SU-DHL-6 (cell line): ENCODE results near the gene MYRFL.

Source experiments
- H2AFZ ChIP-seq: fragments of 200-600 bp; sonication (generic); 2 replicates; pipeline ENCODE4 v1.6.1; 2014; ENCODE audit warnings: low read depth, mild to moderate bottlenecking, moderate library complexity, mixed read lengths, antibody characterized with exemption, low read length; ENCODE audit not compliant: severe bottlenecking
- H3F3A ChIP-seq: fragments of 200-600 bp; shearing (Covaris generic); 2 replicates; pipeline ENCODE4 v1.6.0; 2016; ENCODE audit warnings: antibody characterized with exemption, mild to moderate bottlenecking; ENCODE audit not compliant: insufficient read depth
- H3K27ac ChIP-seq: fragments of 200-600 bp; sonication (generic); 2 replicates; pipeline ENCODE4 v1.5.1; 2016; ENCODE audit warnings: low read depth, mild to moderate bottlenecking, low read length, moderate library complexity, mixed read lengths
- H3K27me3 ChIP-seq: fragments of 200-600 bp; sonication (generic), shearing (Covaris generic); 2 replicates; pipeline ENCODE4 v1.6.0; 2014; ENCODE audit warnings: mild to moderate bottlenecking, low read length
- H3K36me3 ChIP-seq: fragments of 200-600 bp; sonication (generic); 2 replicates; pipeline ENCODE4 v1.6.1; 2014; ENCODE audit warnings: mild to moderate bottlenecking, low read length, mixed read lengths
- H3K4me2 ChIP-seq: fragments of 300-600, 200-600 bp; shearing (Covaris generic), sonication (generic); 2 replicates; pipeline ENCODE4 v1.6.0; 2014; ENCODE audit warnings: low read length, low read depth, mild to moderate bottlenecking; ENCODE audit not compliant: poor library complexity, severe bottlenecking
- H3K4me3 ChIP-seq: fragments of 200-600 bp; sonication (generic); 2 replicates; pipeline ENCODE4 v1.5.1; 2014; ENCODE audit warnings: antibody characterized with exemption, low read length, mild to moderate bottlenecking, mixed read lengths; ENCODE audit not compliant: insufficient read depth, poor library complexity, severe bottlenecking
- H3K79me2 ChIP-seq: fragments of 200-600 bp; sonication (generic); 2 replicates; pipeline ENCODE4 v1.6.1; 2014; ENCODE audit warnings: mild to moderate bottlenecking, low read length, moderate library complexity; ENCODE audit not compliant: insufficient read depth
- H3K9ac ChIP-seq: fragments of 200-600 bp; sonication (generic); 2 replicates; pipeline ENCODE4 v1.7.0; 2014; ENCODE audit warnings: mild to moderate bottlenecking, low read length
- H3K9me2 ChIP-seq: fragments of 200-600 bp; sonication (generic); replicated peaks from 2 replicates; pipeline ENCODE4 v1.6.1; 2014; ENCODE audit warnings: low read length; ENCODE audit not compliant: insufficient read depth
- H3K9me3 ChIP-seq: fragments of 200-600 bp; sonication (generic); 2 replicates; pipeline ENCODE4 v1.6.1; 2014; ENCODE audit warnings: low read length, mixed read lengths; ENCODE audit not compliant: insufficient read depth
- H4K20me1 ChIP-seq: fragments of 200-600 bp; sonication (generic); 2 replicates; pipeline ENCODE4 v1.6.1; 2014; ENCODE audit warnings: low read depth, mild to moderate bottlenecking, antibody characterized with exemption, low read length, moderate library complexity, mixed read lengths
- EZH2phosphoT487 ChIP-seq: fragments of 200-600 bp; sonication (generic), shearing (Covaris generic); conservative IDR thresholded peaks from 2 replicates; pipeline ENCODE4 v1.6.1; 2018; ENCODE audit warnings: mild to moderate bottlenecking, antibody characterized with exemption, low read length, moderate library complexity, mixed read lengths
- TF ChIP-seq, protein P1 (sequence below): fragments of 200-600 bp; sonication (generic); IDR thresholded peaks from one replicate; pipeline ENCODE4 v1.5.1; 2017; ENCODE audit warnings: antibody characterized with exemption, mild to moderate bottlenecking, low read length, moderate library complexity; ENCODE audit not compliant: insufficient read depth, poor library complexity, severe bottlenecking

Gene MYRFL

DNA sequence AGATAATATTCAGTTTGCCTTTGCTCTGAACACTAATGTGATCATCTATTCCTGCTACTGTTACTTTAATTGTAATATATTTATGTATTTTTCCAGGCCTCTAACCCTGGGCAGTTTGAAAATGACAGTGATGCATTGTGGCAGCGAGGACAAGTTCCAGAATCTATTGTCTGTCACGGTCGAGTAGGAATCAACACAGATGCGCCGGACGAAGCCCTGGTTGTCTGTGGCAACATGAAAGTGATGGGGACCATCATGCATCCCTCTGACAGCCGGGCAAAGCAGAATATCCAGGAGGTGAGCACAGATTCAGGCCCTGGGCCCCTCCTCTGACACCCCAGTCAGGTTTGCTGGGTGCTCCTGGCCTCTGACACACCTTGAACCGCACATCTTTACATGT is 78.5 kb downstream of the MYRFL start:
- H2AFZ ChIP-seq, result no peak overlapping the region
- TF ChIP-seq, protein P1, sequence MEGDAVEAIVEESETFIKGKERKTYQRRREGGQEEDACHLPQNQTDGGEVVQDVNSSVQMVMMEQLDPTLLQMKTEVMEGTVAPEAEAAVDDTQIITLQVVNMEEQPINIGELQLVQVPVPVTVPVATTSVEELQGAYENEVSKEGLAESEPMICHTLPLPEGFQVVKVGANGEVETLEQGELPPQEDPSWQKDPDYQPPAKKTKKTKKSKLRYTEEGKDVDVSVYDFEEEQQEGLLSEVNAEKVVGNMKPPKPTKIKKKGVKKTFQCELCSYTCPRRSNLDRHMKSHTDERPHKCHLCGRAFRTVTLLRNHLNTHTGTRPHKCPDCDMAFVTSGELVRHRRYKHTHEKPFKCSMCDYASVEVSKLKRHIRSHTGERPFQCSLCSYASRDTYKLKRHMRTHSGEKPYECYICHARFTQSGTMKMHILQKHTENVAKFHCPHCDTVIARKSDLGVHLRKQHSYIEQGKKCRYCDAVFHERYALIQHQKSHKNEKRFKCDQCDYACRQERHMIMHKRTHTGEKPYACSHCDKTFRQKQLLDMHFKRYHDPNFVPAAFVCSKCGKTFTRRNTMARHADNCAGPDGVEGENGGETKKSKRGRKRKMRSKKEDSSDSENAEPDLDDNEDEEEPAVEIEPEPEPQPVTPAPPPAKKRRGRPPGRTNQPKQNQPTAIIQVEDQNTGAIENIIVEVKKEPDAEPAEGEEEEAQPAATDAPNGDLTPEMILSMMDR, result no peak
- no peak for TF ChIP-seq EZH2phosphoT487
- peak overlapping the region; percentile 96 for H3K27ac ChIP-seq
- H3K9ac ChIP-seq, result 0 out of 2 replicates have a peak overlapping the region, but pooled peaks have one; percentile 2
- peak overlapping the region; percentile 80 for H3K4me2 ChIP-seq
- H3K27me3 ChIP-seq, result no peaks in the 10 kb centered on the region
- no peaks in the 10 kb centered on the region for H3K9me3 ChIP-seq
- no peaks in the 10 kb centered on the region for H4K20me1 ChIP-seq
- no peaks in the 10 kb centered on the region for H3K79me2 ChIP-seq
- peaks cover 31% of the 10 kb centered on the region for H3F3A ChIP-seq
- no peaks in the 10 kb centered on the region for H3K9me2 ChIP-seq
- H3K36me3 ChIP-seq, result no peaks in the 10 kb centered on the region
- H3K4me3 ChIP-seq, result no peak overlapping the region

DNA sequence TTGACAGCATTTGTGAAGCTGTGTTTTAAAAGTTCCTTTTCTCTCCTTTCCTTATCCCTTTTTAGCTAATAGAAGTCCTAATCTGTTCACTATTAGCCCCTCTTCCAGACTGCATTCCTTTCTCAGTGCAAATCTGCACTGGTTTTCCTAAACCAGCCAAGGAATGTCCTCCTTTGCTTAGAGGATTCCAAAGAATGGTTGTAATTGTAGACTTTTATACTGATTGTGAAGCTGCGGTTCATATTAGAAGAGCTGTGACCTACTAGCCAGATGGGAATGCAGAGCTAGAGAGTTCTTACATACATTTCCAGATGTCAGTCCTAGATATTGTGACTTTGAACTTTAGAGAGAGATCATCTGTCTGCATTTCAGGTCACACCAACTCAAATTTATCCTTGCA is 79.8 kb downstream of the MYRFL start:
- Histone ChIP-seq H3K27ac (peak overlapping the region; percentile 96), H4K20me1 (no peaks in the 10 kb centered on the region), H3K36me3 (no peaks in the 10 kb centered on the region), H3K9me2 (no peaks in the 10 kb centered on the region), H3K9me3 (no peaks in the 10 kb centered on the region), H3K9ac (peak overlapping the region; percentile 44), H3K27me3 (no peaks in the 10 kb centered on the region), H3K4me3 (peak overlapping the region; percentile 19), H2AFZ (peak overlapping the region; percentile 72), H3K4me2 (peak overlapping the region; percentile 80), H3K79me2 (no peaks in the 10 kb centered on the region), H3F3A (peaks cover 31% of the 10 kb centered on the region)
- TF ChIP-seq, protein P1, result no peak
- TF ChIP-seq EZH2phosphoT487, result no peak

DNA sequence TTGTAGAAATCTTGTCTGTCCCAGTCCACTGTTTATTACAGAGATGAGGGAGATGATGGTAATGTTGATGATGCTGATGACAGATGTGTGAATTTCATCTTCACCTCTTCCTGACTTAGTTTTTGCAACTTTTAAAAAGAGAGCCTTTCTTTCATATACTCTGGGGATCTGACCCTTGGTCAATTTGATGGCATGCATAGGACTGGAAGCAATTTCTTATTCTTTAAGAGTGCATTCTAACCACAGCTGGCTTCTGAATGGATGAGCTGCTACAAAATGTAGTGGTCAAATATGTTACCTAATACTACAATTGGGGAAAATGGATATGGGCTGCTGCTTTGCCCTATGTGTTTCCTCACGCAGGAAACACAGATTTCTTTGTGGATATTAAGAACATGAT is 80.8 kb downstream of the MYRFL start:
- H3K9me2 ChIP-seq, result no peaks in the 10 kb centered on the region
- H2AFZ ChIP-seq, result peak overlapping the region; percentile 1
- H3K27ac ChIP-seq, result peak overlapping the region; percentile 96
- H4K20me1 ChIP-seq, result no peaks in the 10 kb centered on the region
- no peaks in the 10 kb centered on the region for H3K36me3 ChIP-seq
- no peaks in the 10 kb centered on the region for H3K79me2 ChIP-seq
- peak overlapping the region; percentile 80 for H3K4me2 ChIP-seq
- peaks cover 31% of the 10 kb centered on the region for H3F3A ChIP-seq
- peak overlapping the region; percentile 4 for H3K4me3 ChIP-seq
- H3K9me3 ChIP-seq, result no peaks in the 10 kb centered on the region
- no peaks in the 10 kb centered on the region for H3K27me3 ChIP-seq
- TF ChIP-seq EZH2phosphoT487, result no peak
- TF ChIP-seq, protein P1, result no peak
- H3K9ac ChIP-seq, result peak overlapping the region; percentile 48
